Adipocyte (in vitro differentiated cells): ENCODE data around the gene BCAS3.
"Not testable (repeated sequence)": the region's sequence is repeated elsewhere in the genome, so short reads cannot be mapped to it uniquely, and the experiment has no call there.

Source experiments
- DNase-seq: peaks from one replicate; pipeline ENCODE4 v3.0.0-alpha.2; 2015; ENCODE audit warnings: low read depth
- H3K27me3 ChIP-seq: replicated peaks from 2 replicates; pipeline ENCODE4 v1.7.0; 2013; ENCODE audit warnings: mild to moderate bottlenecking, low read length, moderate library complexity; ENCODE audit not compliant: control insufficient read depth, insufficient read depth
- H3K36me3 ChIP-seq: 2 replicates; pipeline ENCODE4 v1.7.0; 2013; ENCODE audit warnings: low read length, mild to moderate bottlenecking, moderate library complexity; ENCODE audit not compliant: control insufficient read depth, insufficient read depth, severe bottlenecking
- H3K4me1 ChIP-seq: 2 replicates; pipeline ENCODE4 v1.7.0; 2013; ENCODE audit warnings: mild to moderate bottlenecking, low read length, moderate library complexity; ENCODE audit not compliant: control insufficient read depth, insufficient read depth
- H3K4me3 ChIP-seq: 2 replicates; pipeline ENCODE4 v1.7.0; 2013; ENCODE audit warnings: mild to moderate bottlenecking, low read length, moderate library complexity
- H3K9ac ChIP-seq: 2 replicates; pipeline ENCODE4 v1.7.0; 2013; ENCODE audit warnings: mild to moderate bottlenecking, low read length, moderate library complexity
- H3K9me3 ChIP-seq: 2 replicates; pipeline ENCODE4 v1.7.0; 2013; ENCODE audit warnings: mild to moderate bottlenecking, low read length, moderate library complexity; ENCODE audit not compliant: control insufficient read depth

BCAS3 gene

DNA sequence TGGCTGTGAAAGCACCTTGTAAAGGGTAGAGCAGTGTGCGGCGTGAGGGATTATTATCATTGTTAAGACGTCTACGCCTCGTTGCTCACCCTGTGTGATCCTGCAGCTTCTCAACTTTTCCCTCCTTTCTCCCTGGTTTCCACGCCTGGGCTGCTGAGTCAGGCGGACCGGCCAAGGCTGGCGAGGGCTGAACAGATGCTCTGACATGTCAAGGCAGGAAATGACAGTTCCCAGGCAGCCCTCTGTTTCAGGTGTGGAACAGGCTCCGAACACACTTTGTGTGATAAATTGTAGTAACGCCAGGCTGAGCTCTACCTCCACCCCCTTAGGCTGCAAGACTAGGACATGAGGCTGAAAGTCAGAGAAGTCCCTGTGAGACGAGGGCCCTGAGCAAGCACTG, 676.0 kb downstream of the BCAS3 start:
- peaks cover 7% of the 10 kb centered on the region for H3K4me1 ChIP-seq
- no peak for DNase-seq
- H3K9ac ChIP-seq = no peak overlapping the region
- no peaks in the 10 kb centered on the region for H3K9me3 ChIP-seq
- no peaks in the 10 kb centered on the region for H3K27me3 ChIP-seq
- H3K4me3 ChIP-seq = no peak overlapping the region
- no peaks in the 10 kb centered on the region for H3K36me3 ChIP-seq

- no peak overlapping the region for H3K4me3 ChIP-seq
- peaks cover 10% of the 10 kb centered on the region for H3K4me1 ChIP-seq
- no peaks in the 10 kb centered on the region for H3K27me3 ChIP-seq
- DNase-seq = no peak
- no peak overlapping the region for H3K9ac ChIP-seq
- H3K9me3 ChIP-seq = no peaks in the 10 kb centered on the region
- H3K36me3 ChIP-seq = no peaks in the 10 kb centered on the region
These were observed 677.5 kb downstream of the BCAS3 start for GRCh38 chr17:61354895-61355874.

GRCh38 chr17:61357061-61357460, 679.4 kb downstream of the BCAS3 start:
- not testable (repeated sequence) for H3K9ac ChIP-seq, H3K36me3 ChIP-seq, DNase-seq

DNA sequence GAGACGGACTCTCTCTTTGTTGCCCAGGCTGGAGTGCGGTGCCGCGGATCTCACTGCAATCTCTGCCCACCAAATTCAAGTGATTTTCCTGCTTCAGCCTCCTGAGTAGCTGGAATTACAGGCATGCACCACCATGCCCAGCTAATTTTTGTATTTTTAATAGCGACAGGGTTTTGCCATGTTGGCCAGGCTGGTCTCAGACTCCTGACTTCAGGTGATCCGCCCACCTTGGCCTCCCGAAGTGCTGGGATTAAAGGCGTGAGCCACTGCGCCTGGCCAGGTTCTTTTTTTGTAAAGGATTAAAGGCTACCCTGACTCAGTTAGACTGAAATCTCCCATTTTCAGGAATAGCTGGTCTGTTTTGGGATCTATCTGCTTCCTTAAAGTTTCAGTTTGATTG, 681.9 kb downstream of the BCAS3 start:
- H3K4me3 ChIP-seq, H3K9me3 ChIP-seq, DNase-seq, H3K9ac ChIP-seq, H3K27me3 ChIP-seq, H3K36me3 ChIP-seq: not testable (repeated sequence)
- peaks cover 37% of the 10 kb centered on the region for H3K4me1 ChIP-seq

More at GRCh38 chr17:61357061-61357460, 679.4 kb downstream of the BCAS3 start:
- not testable (repeated sequence) for H3K4me3 ChIP-seq, H3K9me3 ChIP-seq, H3K27me3 ChIP-seq
- peaks cover 27% of the 10 kb centered on the region for H3K4me1 ChIP-seq

DNA sequence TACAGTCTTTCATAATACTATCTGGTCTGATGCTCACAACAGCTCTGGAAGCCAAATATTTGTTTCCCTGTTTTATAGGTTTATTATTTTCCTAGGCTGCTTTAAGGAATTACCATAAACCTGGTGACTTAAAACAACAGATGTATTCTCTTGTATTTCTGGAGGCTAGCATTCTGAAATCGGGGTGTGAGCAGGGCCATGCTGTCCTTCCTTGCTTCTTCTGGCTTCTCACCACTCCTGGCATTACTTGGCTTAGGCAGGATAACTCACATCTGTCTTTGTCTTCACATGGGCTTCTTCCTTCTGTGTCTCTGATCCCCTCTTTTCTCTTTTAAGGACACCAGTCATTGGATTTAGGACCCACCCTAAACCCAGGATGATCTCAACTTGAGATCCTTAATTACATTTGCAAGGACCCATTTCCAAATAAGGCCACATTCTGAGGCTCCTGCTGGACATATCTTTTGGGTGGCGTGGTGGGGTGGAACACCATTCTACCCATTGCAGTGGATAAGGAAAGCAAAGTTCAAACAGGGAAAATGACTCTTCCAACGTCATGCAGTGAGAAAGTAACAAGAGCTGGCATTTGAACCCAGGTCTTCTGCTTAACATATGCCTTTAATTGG, 682.8 kb downstream of the BCAS3 start:
- Histone ChIP-seq H3K9me3 (no peaks in the 10 kb centered on the region), H3K4me1 (peaks cover 37% of the 10 kb centered on the region), H3K9ac (peak overlapping the region; percentile 58), H3K27me3 (no peaks in the 10 kb centered on the region), H3K4me3 (peak overlapping the region; percentile 39), H3K36me3 (no peaks in the 10 kb centered on the region)
- DNase-seq = no peak

DNA sequence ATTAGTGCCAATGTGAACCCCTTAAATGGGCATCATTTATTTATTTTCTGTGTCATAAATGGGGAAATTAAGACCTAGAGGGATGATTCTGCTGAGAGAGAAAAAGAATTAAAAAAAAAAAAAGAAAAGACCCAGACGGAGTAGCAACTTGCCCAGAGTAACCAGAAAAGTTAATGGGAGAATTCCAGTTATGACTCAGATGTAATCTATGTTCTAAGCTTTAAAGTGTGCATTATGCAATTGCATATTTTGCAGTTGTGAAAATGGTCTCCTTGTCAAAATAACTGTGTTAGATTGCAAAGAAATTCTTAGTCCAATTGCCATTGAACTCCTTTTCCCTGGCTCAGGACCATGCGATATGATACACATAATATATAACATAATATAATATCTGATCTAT, 683.4 kb downstream of the BCAS3 start:
- Histone ChIP-seq H3K36me3 (no peaks in the 10 kb centered on the region), H3K9ac (peak overlapping the region; percentile 58), H3K4me3 (peak overlapping the region; percentile 39), H3K4me1 (peaks cover 38% of the 10 kb centered on the region), H3K9me3 (no peaks in the 10 kb centered on the region), H3K27me3 (no peaks in the 10 kb centered on the region)
- DNase-seq = peak; percentile 84

- Histone ChIP-seq H3K27me3 (no peaks in the 10 kb centered on the region), H3K4me3 (no peak overlapping the region), H3K4me1 (peaks cover 37% of the 10 kb centered on the region), H3K9me3 (no peaks in the 10 kb centered on the region), H3K9ac (no peak overlapping the region), H3K36me3 (no peaks in the 10 kb centered on the region)
- no peak for DNase-seq
These were observed 684.7 kb downstream of the BCAS3 start for GRCh38 chr17:61362396-61362795.

DNA sequence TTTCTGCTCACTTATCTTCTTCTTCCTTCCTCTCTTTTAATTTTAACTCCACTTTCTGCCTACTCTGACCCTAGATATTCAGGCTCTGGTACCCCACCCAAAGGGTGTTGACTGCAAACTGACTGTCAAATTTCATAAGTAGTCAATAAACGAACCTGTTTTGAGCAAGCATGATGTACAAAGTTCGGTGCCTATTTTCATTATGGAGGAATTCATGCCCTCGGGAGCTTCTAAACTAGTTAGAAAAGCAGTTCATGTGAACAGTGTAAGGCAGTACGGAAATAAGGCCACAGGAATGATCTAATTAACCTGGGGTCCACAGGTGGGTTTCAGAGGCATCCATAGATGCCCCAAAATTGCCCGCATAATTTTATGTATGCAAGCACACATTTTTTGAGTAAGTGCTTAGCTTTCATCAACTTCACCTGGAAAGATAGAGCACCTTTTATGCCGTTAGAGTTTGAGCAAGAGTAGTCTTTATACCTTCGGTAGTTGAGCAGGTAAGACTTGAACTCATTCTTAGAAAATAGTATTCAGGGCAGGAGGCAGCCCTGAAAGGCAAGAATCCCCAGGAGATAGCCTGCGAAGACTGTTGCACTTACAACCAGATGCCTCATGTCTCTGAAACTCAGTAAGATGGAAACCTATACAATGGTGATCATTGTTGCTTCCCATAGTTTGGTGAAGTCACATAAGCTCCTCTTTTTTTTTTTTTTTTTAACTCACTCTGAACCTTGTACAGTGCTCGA, 685.4 kb downstream of the BCAS3 start:
- H3K9ac ChIP-seq = no peak overlapping the region
- H3K27me3 ChIP-seq = no peaks in the 10 kb centered on the region
- no peaks in the 10 kb centered on the region for H3K9me3 ChIP-seq
- peaks cover 39% of the 10 kb centered on the region for H3K4me1 ChIP-seq
- no peak overlapping the region for H3K4me3 ChIP-seq
- DNase-seq = no peak
- no peaks in the 10 kb centered on the region for H3K36me3 ChIP-seq

- Histone ChIP-seq H3K4me1 (peaks cover 47% of the 10 kb centered on the region), H3K36me3 (no peaks in the 10 kb centered on the region), H3K9ac (no peak overlapping the region), H3K27me3 (no peaks in the 10 kb centered on the region), H3K4me3 (no peak overlapping the region), H3K9me3 (no peaks in the 10 kb centered on the region)
- DNase-seq = no peak
These were observed 686.2 kb downstream of the BCAS3 start for GRCh38 chr17:61363601-61364462.

DNA sequence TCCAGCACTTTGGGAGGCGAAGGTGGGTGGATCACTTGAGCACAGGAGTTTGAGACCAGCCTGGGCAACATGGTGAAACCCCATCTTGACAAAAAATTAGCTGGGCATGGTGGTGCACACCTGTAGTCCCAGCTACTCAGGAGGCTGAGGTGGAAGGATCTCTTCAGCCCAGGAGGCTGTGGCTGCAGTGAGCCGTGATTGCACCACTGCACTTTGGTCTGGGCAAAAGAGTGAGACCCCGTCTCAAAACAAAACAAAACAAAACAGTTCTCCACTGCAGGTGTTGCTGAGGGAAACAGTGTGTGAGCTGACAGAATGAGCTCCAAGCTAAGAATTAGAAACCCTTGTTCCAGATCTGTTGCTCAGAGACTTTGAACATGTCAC, 686.8 kb downstream of the BCAS3 start:
- no peak overlapping the region for H3K4me3 ChIP-seq
- no peaks in the 10 kb centered on the region for H3K27me3 ChIP-seq
- no peak for DNase-seq
- H3K4me1 ChIP-seq = peaks cover 53% of the 10 kb centered on the region
- H3K36me3 ChIP-seq = no peaks in the 10 kb centered on the region
- no peaks in the 10 kb centered on the region for H3K9me3 ChIP-seq
- no peak overlapping the region for H3K9ac ChIP-seq
